Measurements from ENCODE around the gene CD3G. TPM values are rescaled to one million over a fixed set of nuclear protein-coding genes. Genes with fewer than 3 reads are reported as not detected.

The CD3G gene
- total RNA-seq, 4 donors from 2014 or later: 0.38 to 2.1 (median 1.4) TPM

DNA sequence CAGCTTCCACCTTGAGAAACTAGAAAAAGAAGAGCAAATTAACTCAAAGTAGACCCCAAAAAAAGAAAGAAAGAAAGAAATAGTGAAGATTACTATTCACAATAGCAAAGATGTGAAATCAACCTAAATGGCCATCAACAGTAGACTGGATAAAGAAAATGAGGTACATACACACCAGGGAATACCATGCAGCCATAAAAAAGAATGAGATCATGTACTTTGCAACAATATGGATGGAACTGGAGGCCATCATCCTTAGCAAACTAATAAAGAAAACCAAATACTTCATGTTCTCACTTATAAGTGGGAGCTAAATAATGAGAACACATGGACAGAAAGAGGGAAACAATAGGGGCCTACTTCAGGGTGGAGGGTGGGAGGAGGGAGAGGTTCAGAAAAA, 15.4 kb upstream of the CD3G start:
- TF ChIP-seq, protein P1, sequence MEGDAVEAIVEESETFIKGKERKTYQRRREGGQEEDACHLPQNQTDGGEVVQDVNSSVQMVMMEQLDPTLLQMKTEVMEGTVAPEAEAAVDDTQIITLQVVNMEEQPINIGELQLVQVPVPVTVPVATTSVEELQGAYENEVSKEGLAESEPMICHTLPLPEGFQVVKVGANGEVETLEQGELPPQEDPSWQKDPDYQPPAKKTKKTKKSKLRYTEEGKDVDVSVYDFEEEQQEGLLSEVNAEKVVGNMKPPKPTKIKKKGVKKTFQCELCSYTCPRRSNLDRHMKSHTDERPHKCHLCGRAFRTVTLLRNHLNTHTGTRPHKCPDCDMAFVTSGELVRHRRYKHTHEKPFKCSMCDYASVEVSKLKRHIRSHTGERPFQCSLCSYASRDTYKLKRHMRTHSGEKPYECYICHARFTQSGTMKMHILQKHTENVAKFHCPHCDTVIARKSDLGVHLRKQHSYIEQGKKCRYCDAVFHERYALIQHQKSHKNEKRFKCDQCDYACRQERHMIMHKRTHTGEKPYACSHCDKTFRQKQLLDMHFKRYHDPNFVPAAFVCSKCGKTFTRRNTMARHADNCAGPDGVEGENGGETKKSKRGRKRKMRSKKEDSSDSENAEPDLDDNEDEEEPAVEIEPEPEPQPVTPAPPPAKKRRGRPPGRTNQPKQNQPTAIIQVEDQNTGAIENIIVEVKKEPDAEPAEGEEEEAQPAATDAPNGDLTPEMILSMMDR (IDR thresholded peaks at IDR 0.05; ENCODE audit: low read depth): no peak

DNA sequence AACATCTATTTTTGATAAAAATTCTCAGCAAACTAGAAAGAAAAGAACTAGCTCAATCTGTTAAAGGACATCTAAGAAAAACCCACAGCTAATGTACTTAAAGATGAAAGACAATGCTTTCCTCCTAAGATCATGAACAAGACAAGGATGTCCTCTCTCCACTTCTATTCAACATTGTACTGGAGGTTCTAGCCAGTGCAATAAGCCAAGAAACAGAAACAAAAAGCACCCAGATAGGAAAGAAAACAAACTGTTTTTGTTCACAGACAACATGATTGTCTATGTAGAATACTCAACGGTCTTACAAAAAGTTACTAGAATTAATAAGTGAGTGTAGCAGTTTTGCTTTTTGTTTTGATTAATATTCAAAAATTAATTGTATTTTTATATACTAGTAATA, 9.4 kb upstream of the CD3G start:
- TF ChIP-seq, protein P1 (IDR thresholded peaks at IDR 0.05; ENCODE audit: low read depth): no peak

DNA sequence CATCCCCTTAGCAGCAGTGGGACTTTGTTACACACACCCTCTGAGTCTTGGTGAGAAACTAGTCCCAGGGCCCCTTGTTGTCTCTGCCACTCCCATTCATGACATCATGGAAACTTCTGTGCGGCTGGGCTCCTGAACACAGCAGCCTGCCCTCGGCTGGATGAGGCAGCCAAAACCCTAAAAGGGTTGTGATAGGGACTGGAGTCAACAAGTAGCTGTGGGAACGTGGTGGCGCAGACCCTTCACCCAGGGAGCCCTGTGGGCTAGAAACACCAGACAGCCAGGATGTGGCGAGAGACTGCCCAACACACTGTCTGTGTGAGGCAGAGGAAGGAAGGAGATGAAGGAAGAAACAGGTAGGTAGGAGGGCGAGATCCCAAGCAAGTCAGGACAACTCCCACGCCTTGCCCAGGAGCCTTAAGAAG, 5.5 kb upstream of the CD3G start:
- TF ChIP-seq, protein P1 (IDR thresholded peaks at IDR 0.05; ENCODE audit: low read depth): no peak

DNA sequence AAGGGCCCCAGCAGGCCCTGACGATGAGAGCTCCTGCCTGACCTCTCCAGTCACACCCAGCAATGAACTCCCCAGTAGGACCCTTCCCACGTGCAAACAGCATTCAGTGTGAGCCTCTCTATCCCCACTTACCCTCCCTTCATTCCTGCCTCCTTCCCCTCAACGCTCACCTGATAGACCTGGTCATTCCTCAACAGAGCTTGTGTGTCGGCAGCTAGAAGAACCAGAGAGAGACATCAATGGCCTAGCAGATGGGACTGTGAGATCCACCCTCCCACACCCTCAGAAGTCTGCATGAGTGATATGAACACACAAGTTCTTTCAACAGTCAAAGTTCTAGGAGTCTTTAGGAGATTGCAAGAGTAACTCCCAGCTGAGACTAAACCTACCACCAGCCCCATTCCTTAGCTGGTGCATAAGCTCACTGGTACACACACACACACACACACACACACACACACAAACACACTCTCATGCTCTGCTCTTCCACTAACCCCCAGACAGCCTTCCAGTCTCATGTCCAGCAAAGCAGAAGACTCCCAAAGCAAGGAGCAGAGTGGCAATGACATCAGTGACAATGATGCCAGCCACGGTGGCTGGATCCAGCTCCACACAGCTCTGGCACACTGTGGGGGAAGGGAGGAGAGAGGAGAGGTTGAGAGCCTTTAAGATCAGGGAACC, 4.7 kb upstream of the CD3G start:
- TF ChIP-seq, protein P1 (IDR thresholded peaks at IDR 0.05; ENCODE audit: low read depth): no peak

DNA sequence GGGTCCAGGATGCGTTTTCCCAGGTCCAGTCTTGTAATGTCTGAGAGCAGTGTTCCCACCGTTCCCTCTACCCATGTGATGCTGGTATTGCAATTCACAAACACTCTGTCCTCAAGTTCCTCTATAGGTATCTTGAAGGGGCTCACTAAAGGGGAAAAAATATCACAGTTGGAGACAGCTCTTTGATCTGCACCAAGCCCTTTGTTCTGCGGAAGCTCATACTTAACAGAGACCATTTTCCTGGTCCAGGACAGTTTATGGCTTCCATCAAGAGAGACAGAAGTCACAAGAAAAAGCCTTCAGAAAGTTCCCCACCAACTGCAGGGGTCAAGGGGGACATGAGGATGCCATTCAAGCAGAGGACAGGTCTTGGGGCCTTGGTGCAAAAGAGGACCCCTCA, 3.7 kb upstream of the CD3G start:
- TF ChIP-seq, protein P1 (IDR thresholded peaks at IDR 0.05; ENCODE audit: low read depth): no peak

DNA sequence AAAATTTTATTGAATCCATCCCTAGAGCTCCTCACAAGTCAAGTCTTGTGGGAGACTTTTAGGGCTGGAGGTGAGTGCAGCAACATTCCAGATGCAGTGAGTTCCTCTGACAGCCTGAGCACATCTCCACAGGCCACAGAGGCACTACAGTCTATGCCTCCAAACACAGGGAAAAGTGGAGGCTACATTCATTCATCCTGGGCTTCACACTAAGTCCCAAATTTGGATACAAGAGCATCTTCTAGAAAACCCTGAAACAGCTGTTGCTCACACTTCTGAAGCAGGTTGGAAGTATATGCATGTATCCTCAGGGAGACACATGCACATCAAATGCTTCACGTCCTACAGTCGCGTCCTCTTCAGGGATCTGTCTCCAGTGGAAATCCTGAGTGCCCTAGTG, 2.9 kb upstream of the CD3G start:
- TF ChIP-seq, protein P1 (IDR thresholded peaks at IDR 0.05; ENCODE audit: low read depth): no peak

DNA sequence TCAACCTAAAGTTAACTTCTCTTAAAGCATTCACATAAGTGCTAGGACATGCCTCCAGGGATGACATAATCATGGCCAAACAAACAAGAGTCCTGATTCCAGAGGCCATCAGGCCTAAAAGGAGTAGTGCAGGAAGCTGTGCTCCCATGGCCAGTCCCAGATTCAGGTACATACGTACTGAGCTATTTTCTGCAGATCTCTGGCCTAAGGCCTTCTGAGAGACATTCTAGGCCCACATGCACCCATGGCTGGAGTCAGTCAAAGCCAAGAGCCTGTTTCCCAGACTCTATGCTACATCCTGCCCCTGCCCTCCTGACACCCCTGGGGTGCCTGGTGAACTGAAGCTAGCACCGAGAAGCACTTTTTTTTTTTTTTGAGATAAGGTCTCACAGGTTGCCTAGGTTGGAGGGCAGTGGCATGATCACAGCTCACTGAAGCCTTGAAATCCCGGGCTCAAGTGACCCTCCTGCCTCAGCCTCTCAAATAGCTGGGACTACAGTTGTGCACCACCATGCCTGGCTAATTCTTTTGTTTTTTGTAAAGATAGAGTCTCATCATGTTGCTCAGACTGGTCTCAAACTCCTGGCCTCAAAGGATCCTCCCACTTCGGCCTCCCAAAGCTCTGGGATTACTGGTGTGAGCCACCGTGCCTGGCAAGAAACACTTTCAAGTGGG, 2.2 kb upstream of the CD3G start:
- TF ChIP-seq, protein P1 (IDR thresholded peaks at IDR 0.05; ENCODE audit: low read depth): no peak

Data from subcutaneous adipose tissue (tissue), 4 donors.